A673 (cell line): ENCODE results near the gene ZMYND19. TPM values are rescaled to one million over a fixed set of nuclear protein-coding genes. Genes with fewer than 3 reads are reported as not detected.

Experiments used
- BruUV-seq: library from RNA; stranded (reverse); fragments of 400-500 nt; replicated peaks from 2 replicates; lab custom pipeline; 2021; lab: Mats Ljungman, UMichigan
- CTCF ChIA-PET: fragments of 300-600 bp; sonication (Branson Sonifier 250); formaldehyde crosslinking; loops from one replicate; lab custom pipeline; 2022; ENCODE audit warnings: antibody characterized with exemption; lab: Charles Lee
- POLR2A ChIA-PET: fragments of 300-600 bp; sonication (Branson Sonifier 250); formaldehyde crosslinking; loops from one replicate; lab custom pipeline; 2022; ENCODE audit warnings: antibody characterized with exemption; ENCODE audit not compliant: low non-redundant PET; lab: Charles Lee
- DNase-seq: peaks from one replicate; pipeline ENCODE4 v3.0.0-alpha.2; 2015; ENCODE audit warnings: low spot score
- H3K27ac ChIP-seq: fragments of 200-600 bp; sonication (generic); 2 replicates; pipeline ENCODE4 v1.5.1; 2016; ENCODE audit warnings: mixed run types, low read depth, mild to moderate bottlenecking, mixed read lengths, antibody characterized with exemption, low read length; ENCODE audit not compliant: poor library complexity, severe bottlenecking
- H3K27me3 ChIP-seq: fragments of 200-600 bp; sonication (generic); replicated peaks from 2 replicates; pipeline ENCODE4 v1.6.1; 2017; ENCODE audit warnings: mixed run types, low read depth, mild to moderate bottlenecking, mixed read lengths, antibody characterized with exemption, low read length; ENCODE audit not compliant: insufficient read depth, poor library complexity
- H3K36me3 ChIP-seq: fragments of 200-600 bp; sonication (generic); 2 replicates; pipeline ENCODE4 v1.6.1; 2016; ENCODE audit warnings: mixed run types, mild to moderate bottlenecking, mixed read lengths, antibody characterized with exemption, low read length; ENCODE audit not compliant: insufficient read depth, poor library complexity, severe bottlenecking
- H3K4me1 ChIP-seq: fragments of 200-600 bp; sonication (generic); 2 replicates; pipeline ENCODE4 v1.6.1; 2017; ENCODE audit warnings: mixed run types, mild to moderate bottlenecking, mixed read lengths, antibody characterized with exemption, low read length; ENCODE audit not compliant: insufficient read depth, poor library complexity, severe bottlenecking
- H3K4me3 ChIP-seq: fragments of 200-600 bp; sonication (generic); 2 replicates; pipeline ENCODE4 v1.5.1; 2016; ENCODE audit warnings: low read depth, mixed run types, mild to moderate bottlenecking, mixed read lengths, low read length; ENCODE audit not compliant: poor library complexity, severe bottlenecking
- H3K9me3 ChIP-seq: fragments of 200-600 bp; sonication (generic); 2 replicates; pipeline ENCODE4 v1.6.1; 2016; ENCODE audit warnings: mixed run types, low read depth, mild to moderate bottlenecking, mixed read lengths, antibody characterized with exemption, low read length; ENCODE audit not compliant: poor library complexity, severe bottlenecking
- CTCF ChIP-seq: fragments of 300-800, 200-600 bp; sonication (generic); conservative IDR thresholded peaks from 2 replicates; pipeline ENCODE4 v1.5.1; 2017; ENCODE audit warnings: low read depth, mild to moderate bottlenecking, antibody characterized with exemption, low read length, moderate library complexity, mixed read lengths
- EZH2 ChIP-seq: fragments of 200-600 bp; sonication (generic); IDR thresholded peaks from 2 replicates; pipeline ENCODE4 v1.6.1; 2017; ENCODE audit warnings: borderline replicate concordance, low read depth, mild to moderate bottlenecking, mixed read lengths, antibody characterized with exemption, low read length; ENCODE audit not compliant: poor library complexity, severe bottlenecking
- intact Hi-C: fragments of 100-400 bp; cut with micrococcal nuclease; formaldehyde crosslinking; loops from one replicate; pipeline ENCODE4 v1.10.0; 2022; ENCODE audit not compliant: unreplicated experiment
- total RNA-seq: library from RNA; stranded (reverse); gene quantifications from 2 replicates; pipeline ENCODE4 v1.2.3, GENCODE V29; 2021

The ZMYND19 gene
- total RNA-seq, 1 experiment from 2014 or later = 75.3 TPM

GRCh38 chr9:137614631-137615386 lies 24.5 kb upstream of the ZMYND19 start:
- peaks cover 31% of the 10 kb centered on the region for H3K36me3 ChIP-seq
- H3K27ac ChIP-seq = no peak overlapping the region
- ChIA-PET CTCF (interaction anchor here (0.6 kb wide), 1 partner anchor 36 kb away, joined by 3 read pairs; no protein-coding TSS in a partner anchor), POLR2A (no interaction called here)
- TF ChIP-seq EZH2 = no peak
- 0 out of 2 replicates have a peak, but pooled peaks have one; percentile 16 for TF ChIP-seq CTCF
- no peak overlapping the region for H3K4me3 ChIP-seq
- H3K4me1 ChIP-seq = peaks cover 4% of the 10 kb centered on the region
- intact Hi-C loops = no loop called here
- no peak for DNase-seq
- no peaks in the 10 kb centered on the region for H3K9me3 ChIP-seq
- H3K27me3 ChIP-seq = no peaks in the 10 kb centered on the region
- no TSS peak for BruUV-seq

GRCh38 chr9:137613738-137614523 lies 23.6 kb upstream of the ZMYND19 start:
- peaks cover 31% of the 10 kb centered on the region for H3K36me3 ChIP-seq
- H3K9me3 ChIP-seq = no peaks in the 10 kb centered on the region
- H3K4me1 ChIP-seq = peaks cover 4% of the 10 kb centered on the region
- no TSS peak for BruUV-seq
- POLR2A ChIA-PET = no interaction called here
- no peak overlapping the region for H3K27ac ChIP-seq
- DNase-seq = no peak
- intact Hi-C loops = no loop called here
- no peak for TF ChIP-seq CTCF
- H3K27me3 ChIP-seq = no peaks in the 10 kb centered on the region
- CTCF ChIA-PET = no interaction called here
- no peak overlapping the region for H3K4me3 ChIP-seq

DNA sequence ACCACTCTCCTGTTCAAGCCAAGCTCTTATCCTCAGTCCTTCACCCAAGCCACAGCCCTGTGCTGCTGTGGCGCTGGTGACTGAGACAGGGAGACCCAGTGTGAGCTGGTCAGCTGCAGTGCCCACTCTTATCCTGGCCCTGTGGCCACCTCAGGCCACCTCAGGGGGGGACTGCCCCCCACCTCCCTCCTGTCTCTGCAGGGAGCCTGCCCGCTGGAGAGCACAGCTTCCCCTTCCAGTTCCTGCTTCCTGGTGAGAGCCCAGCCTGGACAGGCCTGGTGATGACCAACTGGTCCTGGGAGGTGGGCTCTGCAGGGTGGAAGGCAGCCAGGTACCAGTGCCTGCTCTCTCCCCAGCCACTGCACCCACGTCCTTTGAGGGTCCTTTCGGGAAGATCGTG lies 22.9 kb upstream of the ZMYND19 start:
- no peak for DNase-seq
- ChIA-PET CTCF (no interaction called here), POLR2A (no interaction called here)
- H3K9me3 ChIP-seq = no peaks in the 10 kb centered on the region
- BruUV-seq = no TSS peak
- TF ChIP-seq CTCF (no peak), EZH2 (no peak)
- H3K27ac ChIP-seq = no peak overlapping the region
- H3K36me3 ChIP-seq = peaks cover 31% of the 10 kb centered on the region
- no peaks in the 10 kb centered on the region for H3K27me3 ChIP-seq
- intact Hi-C loops = no loop called here
- no peak overlapping the region for H3K4me3 ChIP-seq
- H3K4me1 ChIP-seq = peaks cover 4% of the 10 kb centered on the region
